HepG2 (cell line): ENCODE results near the gene KCNQ2. TPM values are rescaled to one million over a fixed set of nuclear protein-coding genes. Genes with fewer than 3 reads are reported as not detected.
A peak's percentile ranks its signal among the peaks of the same experiment; 100 is the strongest.

ENCODE experiments used
- ATAC-seq: fragments of 200-7000 bp; cut with Tn5 transposase; 3 replicates; pipeline ENCODE4 v1.9.1; 2020; ENCODE audit warnings: mild to moderate bottlenecking, moderate library complexity
- BruUV-seq: library from RNA; stranded (reverse); fragments of 400-500 nt; replicated peaks from 2 replicates; lab custom pipeline; 2021; lab: Mats Ljungman, UMichigan
- CTCF ChIA-PET: fragments of 300-600 bp; formaldehyde crosslinking; extraction: SDS; loops from one replicate; lab custom pipeline; 2021; ENCODE audit warnings: low total read pairs, inconsistent platforms, low intra/inter-chr PET ratio; lab: Yijun Ruan, JAX
- POLR2A ChIA-PET: fragments of 350-600 bp; sonication (Branson Sonifier 250); formaldehyde crosslinking; loops from one replicate; lab custom pipeline; 2020; ENCODE audit warnings: antibody characterized with exemption, inconsistent platforms; lab: Yijun Ruan, JAX
- DNase-seq: peaks from one replicate; pipeline ENCODE4 v3.0.0-alpha.2; 2015; ENCODE audit warnings: low spot score
- FAIRE-seq: peaks from 3 replicates; lab custom pipeline; 2011; peaks lifted over from hg19 to GRCh38; lab: Jason Lieb, UNC
- H2AFZ ChIP-seq: one replicate; pipeline ENCODE4 v1.6.1; 2011; ENCODE audit warnings: low read length, inconsistent platforms
- H3K27ac ChIP-seq: fragments of 300-600 bp; 3 replicates; pipeline ENCODE4 v1.8.0; 2011; ENCODE audit warnings: mixed run types, mild to moderate bottlenecking, mixed read lengths, low read length, inconsistent platforms; ENCODE audit not compliant: insufficient read depth; ENCODE audit errors: extremely low read length
- H3K27me3 ChIP-seq, 2 experiments: fragments of 200-600 bp in 1 of 2; 2 replicates in 1 of 2; 3 replicates in 1 of 2; pipeline versions ENCODE4 v1.6.0 to v1.8.0; 2011; ENCODE audit warnings: low read length in 2 of 2, mild to moderate bottlenecking in 2 of 2, moderate library complexity in 2 of 2, inconsistent platforms in 1 of 2; ENCODE audit not compliant: insufficient read depth in 2 of 2, control insufficient read depth in 1 of 2
- H3K36me3 ChIP-seq, 2 experiments: fragments of 200-600 bp in 1 of 2; replicated peaks in 1 of 2; 2 replicates in 1 of 2; 3 replicates in 1 of 2; pipeline versions ENCODE4 v1.5.1 to v1.8.0; 2011; ENCODE audit warnings: low read length in 2 of 2, inconsistent platforms in 1 of 2; ENCODE audit not compliant: insufficient read depth in 2 of 2, control insufficient read depth in 1 of 2
- H3K4me1 ChIP-seq: 2 replicates; pipeline ENCODE4 v1.5.1; 2012; ENCODE audit warnings: low read length, inconsistent platforms; ENCODE audit not compliant: insufficient read depth
- H3K4me2 ChIP-seq: 2 replicates; pipeline ENCODE4 v1.6.0; 2011; ENCODE audit warnings: low read depth, low read length, inconsistent platforms
- H3K4me3 ChIP-seq, 3 experiments: fragments of 200-600 bp in 1 of 3; sonication (generic), shearing (Covaris generic) in 1 of 3; replicated peaks in 1 of 3; 2 replicates each; pipeline ENCODE4 v1.5.1; 2011 to 2016; ENCODE audit warnings: low read length in 3 of 3, inconsistent platforms in 2 of 3, low read depth in 2 of 3, mild to moderate bottlenecking in 2 of 3, control low read depth in 1 of 3, mixed read lengths in 1 of 3; ENCODE audit not compliant: insufficient read depth in 1 of 3
- H3K79me2 ChIP-seq: one replicate; pipeline ENCODE4 v1.6.1; 2011; ENCODE audit warnings: low read length, inconsistent platforms; ENCODE audit not compliant: insufficient read depth
- H3K9ac ChIP-seq: 2 replicates; pipeline ENCODE4 v1.6.0; 2011; ENCODE audit warnings: mild to moderate bottlenecking, low read depth, low read length, inconsistent platforms; ENCODE audit not compliant: insufficient read depth
- H3K9me3 ChIP-seq: 2 replicates; pipeline ENCODE4 v1.5.1; 2012; ENCODE audit warnings: mild to moderate bottlenecking, low read length
- H4K20me1 ChIP-seq: 2 replicates; pipeline ENCODE4 v1.6.0; 2011; ENCODE audit warnings: inconsistent platforms, mild to moderate bottlenecking, low read length, moderate library complexity; ENCODE audit not compliant: insufficient read depth
- GTF3A ChIP-seq: sonication (generic); formaldehyde crosslinking; conservative IDR thresholded peaks from 2 replicates; pipeline ENCODE4 v1.4.0; 2020; ENCODE audit warnings: mild to moderate bottlenecking, missing genetic modification reagents
- PCBP1 ChIP-seq: fragments of 200-400 bp; formaldehyde crosslinking; IDR thresholded peaks from 2 replicates; pipeline ENCODE4 v1.6.1; 2017; ENCODE audit warnings: mild to moderate bottlenecking, low read depth, low read length, borderline replicate concordance
- SP4 ChIP-seq: sonication (generic); formaldehyde crosslinking; IDR thresholded peaks from 2 replicates; pipeline ENCODE4 v1.8.1; 2023; ENCODE audit warnings: mild to moderate bottlenecking, missing genetic modification reagents
- ZBTB39 ChIP-seq: sonication (generic); formaldehyde crosslinking; IDR thresholded peaks from 2 replicates; pipeline ENCODE4 v1.5.0; 2020; ENCODE audit warnings: missing genetic modification reagents
- ZC3H13 ChIP-seq: sonication (generic); formaldehyde crosslinking; IDR thresholded peaks from 2 replicates; pipeline ENCODE4 v1.8.1; 2023; ENCODE audit warnings: mild to moderate bottlenecking, missing genetic modification reagents, moderate library complexity
- ZFP1 ChIP-seq: IDR thresholded peaks from 2 replicates; pipeline ENCODE4 v1.6.1; 2016
- ZFP90 ChIP-seq: sonication (generic); formaldehyde crosslinking; IDR thresholded peaks from 2 replicates; pipeline ENCODE4 v1.8.0; 2022; ENCODE audit warnings: missing genetic modification reagents, mild to moderate bottlenecking, inconsistent platforms, borderline replicate concordance
- ZNF280D ChIP-seq: sonication (generic); formaldehyde crosslinking; IDR thresholded peaks from 2 replicates; pipeline ENCODE4 v1.5.1; 2020; ENCODE audit warnings: mild to moderate bottlenecking, missing genetic modification reagents
- ZNF749 ChIP-seq: sonication (generic); formaldehyde crosslinking; IDR thresholded peaks from 2 replicates; pipeline ENCODE4 v1.8.0; 2022; ENCODE audit warnings: mild to moderate bottlenecking, missing genetic modification reagents, moderate library complexity, borderline replicate concordance
- ZUFSP ChIP-seq: sonication (generic); formaldehyde crosslinking; IDR thresholded peaks from 2 replicates; pipeline ENCODE4 v1.9.0; 2021; ENCODE audit warnings: missing genetic modification reagents, mild to moderate bottlenecking, borderline replicate concordance
- WGBS: methylation state at CpG from one replicate; pipeline ENCODE4 v1.1.6; 2017; ENCODE audit warnings: low lambda C conversion rate; 5-methylcytosine and 5-hydroxymethylcytosine counted together
- in situ Hi-C: cut with HindIII; loops from 2 replicates; pipeline ENCODE4 v1.10.0; 2017; ENCODE audit warnings: low pct_unique_long_range_greater_than_20kb; ENCODE audit not compliant: extremely low pct_ligation_motif_present
- intact Hi-C: fragments of 100-400 bp; cut with micrococcal nuclease; formaldehyde crosslinking; loops from one replicate; pipeline ENCODE4 v1.10.0; 2022; ENCODE audit not compliant: unreplicated experiment
- polyA plus RNA-seq, 8 experiments: library from polyadenylated mRNA; depleted of rRNA in 3 of 8; stranded (reverse) in 7 of 8; unstranded in 1 of 8; fragments of >200 nt; fragmentation: Illumina TruSeq in 4 of 8; extraction: Trizol in 4 of 8; gene quantifications; 2 replicates each; pipeline versions ENCODE4 v1.2.1 to v1.2.3, GENCODE V29; 2011 to 2016; ENCODE audit warnings: low read depth in 4 of 8, missing spikeins in 1 of 8, mixed read lengths in 1 of 8; ENCODE audit not compliant: insufficient read depth in 1 of 8
- total RNA-seq, 5 experiments: library from RNA; depleted of rRNA; stranded (reverse); fragments of >200 nt; fragmentation: Illumina TruSeq; extraction: Trizol; gene quantifications; 2 replicates each; pipeline ENCODE4 v1.2.3, GENCODE V29; 2016; ENCODE audit warnings: low read depth in 1 of 5

KCNQ2 gene
- total and polyA plus RNA-seq, 2 of the 13 experiments (the other 11 are each of a cell fraction or from before 2014, with no cell fraction given) = not detected

- no peaks in the 10 kb centered on the region for H3K9me3 ChIP-seq
- H3K36me3 ChIP-seq = no peaks in the 10 kb centered on the region
- H3K4me3 ChIP-seq = no peak overlapping the region
- ATAC-seq (no peak), FAIRE-seq (no peak), DNase-seq (no peak)
- H3K79me2 ChIP-seq = no peaks in the 10 kb centered on the region
- no TSS peak for BruUV-seq
- H3K27ac ChIP-seq = no peak overlapping the region
- H4K20me1 ChIP-seq = peaks cover 4% of the 10 kb centered on the region; the same call in 1 of the 2 replicates
- POLR2A ChIA-PET = no interaction called here
- 16% methylated on average over 7 of the region's 9 CpGs for WGBS
- no peak overlapping the region for H3K9ac ChIP-seq
- intact Hi-C loops = no loop called here
- no peak overlapping the region for H3K4me2 ChIP-seq
- H3K27me3 ChIP-seq = peaks cover 51 to 97% of the 10 kb centered on the region in 2 experiments
- CTCF ChIA-PET = no interaction called here
- no peaks in the 10 kb centered on the region; the same call in 1 of the 2 replicates for H3K4me1 ChIP-seq
- in situ Hi-C loops = no loop called here
- H2AFZ ChIP-seq = no peak overlapping the region
- TF ChIP-seq GTF3A (0 out of 2 replicates have a peak, but pooled peaks have one; percentile 1), PCBP1 (0 out of 2 replicates have a peak, but pooled peaks have one; percentile 53), ZNF749 (CRISPR knock-in tag) (no peak)
These were observed 69.6 kb downstream of the KCNQ2 start for GRCh38 chr20:63402860-63403220.

GRCh38 chr20:63402181-63402859 lies 70.1 kb downstream of the KCNQ2 start:
- Histone ChIP-seq H3K36me3 (no peaks in the 10 kb centered on the region), H3K4me1 (no peaks in the 10 kb centered on the region; the same call in 1 of the 2 replicates), H3K27ac (no peak overlapping the region), H3K9ac (no peak overlapping the region), H3K27me3 (peaks cover 54 to 97% of the 10 kb centered on the region in 2 experiments), H3K4me3 (no peak overlapping the region), H2AFZ (no peak overlapping the region), H4K20me1 (peaks cover 4% of the 10 kb centered on the region; the same call in 1 of the 2 replicates), H3K9me3 (no peaks in the 10 kb centered on the region), H3K79me2 (no peaks in the 10 kb centered on the region), H3K4me2 (no peak overlapping the region)
- intact Hi-C loops (no loop called here), in situ Hi-C loops (no loop called here)
- 11% methylated on average over 24 of the region's 24 CpGs for WGBS
- POLR2A ChIA-PET = no interaction called here
- no peak for DNase-seq
- FAIRE-seq = no peak
- BruUV-seq = no TSS peak
- no peak for ATAC-seq
- CTCF ChIA-PET = no interaction called here
- TF ChIP-seq SP4 = no peak
- TF ChIP-seq ZUFSP (CRISPR knock-in tag) = no peak
- no peak for TF ChIP-seq ZNF280D (CRISPR knock-in tag)
- TF ChIP-seq ZBTB39 (CRISPR knock-in tag) = no peak
- no peak for TF ChIP-seq ZFP90 (CRISPR knock-in tag)
- TF ChIP-seq ZC3H13 (CRISPR knock-in tag) = no peak
- TF ChIP-seq ZFP1 = no peak
